ENCODE data around the gene CHMP4A.

CHMP4A gene

GRCh38 chr14:24194873-24195185 lies 18.5 kb downstream of the CHMP4A start:
- no peak for DNase-seq

DNA sequence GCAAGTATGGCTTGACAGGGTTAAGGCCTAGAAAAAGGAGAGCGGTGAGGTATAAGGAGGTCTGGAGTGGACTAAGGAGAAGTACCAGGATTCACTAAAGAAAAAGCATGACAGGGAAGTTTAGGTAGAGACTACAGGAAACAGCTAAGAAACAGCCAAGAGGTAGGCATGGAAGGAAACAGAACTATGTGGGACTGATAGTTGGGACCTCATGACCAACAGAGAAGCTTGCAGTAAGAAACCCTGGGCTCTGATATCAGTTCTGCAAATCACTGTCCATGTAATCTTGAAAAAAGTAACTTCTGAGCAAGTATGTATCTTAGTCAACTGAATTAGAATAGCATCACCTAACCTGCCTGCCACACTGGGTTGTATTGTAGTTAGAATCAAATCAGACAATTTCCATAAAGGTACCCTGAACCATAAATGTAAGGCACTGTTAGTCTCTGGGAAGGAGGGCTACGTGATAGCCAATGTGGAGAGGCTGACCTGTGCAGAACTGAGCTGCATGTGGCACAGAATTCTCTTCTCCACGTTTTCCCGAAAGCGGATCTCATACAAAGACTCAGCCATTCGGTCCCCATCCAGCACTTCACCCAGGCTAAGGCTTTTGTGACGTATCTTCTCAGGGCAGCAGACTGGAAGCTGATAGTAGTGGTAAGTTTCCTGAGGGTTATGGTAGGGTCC lies 19.0 kb downstream of the CHMP4A start:
- no peak for DNase-seq

- no peak for DNase-seq
Observed at GRCh38 chr14:24192933-24193332, 20.4 kb downstream of the CHMP4A start.

DNA sequence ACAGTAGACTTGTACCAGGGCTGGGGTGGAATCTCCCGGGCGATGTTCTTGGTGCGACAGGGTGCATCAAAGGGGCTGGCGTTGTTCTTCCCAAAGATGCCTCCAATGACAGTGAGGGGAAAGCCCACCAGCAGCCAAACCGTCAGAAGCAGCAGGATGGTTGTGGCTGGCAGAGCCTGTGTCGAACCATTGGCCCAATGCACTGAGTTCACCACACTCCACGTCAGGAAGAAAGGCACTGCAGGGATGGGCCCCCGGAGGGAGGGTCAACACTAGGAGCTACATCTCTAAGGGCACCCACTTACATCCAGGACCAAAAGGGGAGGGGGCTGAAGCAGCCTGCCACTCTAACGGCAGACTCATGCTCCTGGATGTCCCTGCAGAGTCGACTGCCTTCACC lies 22.9 kb downstream of the CHMP4A start:
- no peak for DNase-seq

- no peak for DNase-seq
Observed at GRCh38 chr14:24189460-24189859, 23.8 kb downstream of the CHMP4A start.

DNA sequence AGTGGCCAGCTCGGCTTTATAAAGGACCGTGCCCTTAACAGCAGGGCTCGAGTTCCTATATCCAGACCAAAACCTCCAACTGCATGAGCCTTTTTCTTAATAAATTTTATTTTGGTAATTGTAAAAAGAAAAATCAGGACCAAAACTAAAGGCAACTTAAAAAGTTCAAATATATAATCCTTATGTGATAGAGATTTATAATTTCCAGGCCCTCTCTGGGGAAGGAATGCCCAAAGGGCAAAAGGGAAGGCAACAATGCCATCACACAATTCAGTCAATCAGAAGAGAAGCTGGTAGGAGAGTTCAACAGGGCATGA lies 24.3 kb downstream of the CHMP4A start:
- DNase-seq: no peak

DNA sequence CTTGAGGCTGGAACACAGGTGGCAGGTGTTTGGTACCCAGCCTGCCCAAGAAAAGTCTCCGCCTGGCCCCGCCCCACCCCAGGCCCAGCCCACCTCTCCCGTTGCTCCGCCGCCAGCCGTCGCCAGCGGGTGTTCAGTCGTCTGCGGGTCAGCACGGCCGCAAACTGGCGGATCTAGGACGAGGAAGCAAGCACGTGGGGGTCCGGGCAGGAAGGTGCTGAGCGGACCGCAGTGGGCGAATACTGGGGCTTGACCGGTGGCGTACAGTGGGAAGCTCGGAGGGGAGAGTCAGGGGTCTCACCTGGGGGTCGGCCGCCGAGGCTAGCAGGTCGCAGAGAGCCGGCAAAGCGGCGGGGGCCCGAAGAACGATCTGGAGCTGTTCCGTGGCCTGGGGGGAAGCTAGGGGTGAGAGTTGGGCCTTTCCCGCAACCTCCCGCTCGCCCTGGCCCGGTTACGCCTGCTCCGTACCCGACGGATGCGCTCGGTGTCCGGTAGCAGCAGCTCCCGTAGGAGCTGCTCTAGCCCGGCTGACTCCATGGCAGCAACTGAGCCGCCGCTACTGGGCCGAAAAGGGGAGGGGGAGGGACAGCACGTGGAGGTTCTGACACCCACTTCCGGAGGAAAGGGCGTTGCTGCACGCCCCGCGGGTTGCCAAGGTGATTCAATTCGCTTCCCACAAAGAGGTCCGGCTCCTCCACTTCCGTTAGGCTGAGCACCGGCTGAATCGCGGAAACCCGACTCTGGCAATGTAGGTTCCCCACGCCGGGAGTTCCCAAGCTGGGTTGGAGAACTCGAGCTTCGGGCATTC lies 24.8 kb downstream of the CHMP4A start, which contains the start of gene IPO4:
Gene IPO4 (minus strand): TSS at position 566 of the 808 bp plus-strand sequence. CDS start 29 bp downstream, at position 537.
- DNase-seq: peak; percentile 81 to 96

GRCh38 chr14:24187539-24187915 lies 25.8 kb downstream of the CHMP4A start:
- DNase-seq: no peak

- no peak for DNase-seq
Observed at GRCh38 chr14:24186831-24187538, 26.3 kb downstream of the CHMP4A start.

DNA sequence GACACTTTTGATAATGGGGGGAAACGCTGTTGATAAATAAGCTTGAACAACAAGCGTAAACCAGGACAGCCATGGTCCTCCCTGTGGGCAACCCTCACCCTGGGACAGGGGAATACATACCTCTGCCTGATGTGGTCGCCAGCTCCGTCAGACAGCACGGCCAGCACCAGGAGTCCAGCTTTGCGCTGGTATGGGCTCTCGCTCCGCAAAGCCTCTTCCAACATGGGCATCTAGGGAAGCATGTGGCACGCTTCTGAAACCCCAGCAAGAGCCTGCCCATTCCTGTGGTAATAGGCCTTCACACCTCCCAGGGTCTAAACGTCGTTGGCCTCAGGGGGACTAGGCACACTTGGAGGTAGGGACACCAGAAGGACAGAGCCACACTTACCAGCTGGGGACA lies 27.5 kb downstream of the CHMP4A start:
- no peak for DNase-seq

DNA sequence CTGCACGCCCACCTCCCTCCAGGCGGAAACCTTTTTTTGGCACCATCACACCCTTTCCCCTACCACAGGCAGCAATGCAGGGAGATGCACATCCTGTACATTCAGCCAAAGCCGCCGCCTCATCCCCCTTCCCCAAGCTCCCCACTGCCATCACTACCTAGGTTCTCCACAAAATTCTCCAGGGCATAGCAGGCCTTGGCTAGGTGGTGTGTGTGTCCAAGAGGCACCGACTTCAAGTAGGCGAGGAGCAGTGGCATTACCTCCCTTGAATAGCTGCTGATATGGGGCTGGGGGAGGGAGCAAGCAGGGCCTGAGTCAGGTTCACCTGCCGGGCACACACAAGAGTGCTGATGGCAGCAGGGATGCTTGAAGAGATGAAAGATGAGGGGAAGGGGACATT lies 28.3 kb downstream of the CHMP4A start:
- DNase-seq: no peak

DNA sequence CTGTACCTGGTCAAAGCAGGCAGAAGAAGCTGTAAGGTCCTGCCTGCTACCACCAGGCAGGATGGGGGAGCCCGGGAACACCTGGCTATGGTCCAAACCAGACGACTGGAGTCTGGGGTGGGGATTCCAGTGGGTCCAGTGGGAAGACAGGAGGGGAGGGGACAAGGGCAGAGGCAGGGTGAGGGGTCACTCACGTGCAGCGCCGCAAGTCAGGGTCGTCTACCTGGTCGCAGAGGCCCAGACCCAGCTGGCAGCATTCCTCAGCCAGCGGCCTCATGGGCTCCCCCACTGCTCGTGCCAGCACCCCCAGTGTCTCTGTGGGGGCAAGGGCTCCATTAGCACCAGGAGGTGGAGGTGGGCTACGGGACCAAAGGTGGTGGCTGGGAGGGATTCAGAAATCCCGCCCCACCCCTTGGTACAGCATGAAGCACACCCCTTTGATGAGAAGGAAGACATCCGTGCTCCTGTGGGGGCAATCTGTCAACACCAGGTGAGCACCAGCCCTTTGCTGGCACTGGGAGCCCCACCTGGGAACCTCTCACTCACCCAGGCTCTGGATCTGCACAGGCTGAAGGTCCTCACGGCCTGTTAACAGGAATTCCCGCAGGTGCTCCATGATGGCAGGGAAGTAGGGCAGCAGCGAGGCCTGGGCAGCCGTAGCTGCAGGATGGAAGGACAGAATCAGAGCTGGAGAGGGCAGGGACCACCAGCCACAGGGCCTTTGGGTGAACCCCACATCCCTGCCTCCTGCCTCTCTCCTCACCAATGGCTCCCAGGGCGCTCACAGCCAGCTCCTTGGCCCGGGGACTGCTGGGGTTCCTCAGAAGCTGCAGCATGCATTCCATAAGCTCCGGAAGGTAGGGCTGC lies 29.0 kb downstream of the CHMP4A start:
- DNase-seq: no peak

- no peak for DNase-seq
Observed at GRCh38 chr14:24183014-24183481, 30.2 kb downstream of the CHMP4A start.

DNA sequence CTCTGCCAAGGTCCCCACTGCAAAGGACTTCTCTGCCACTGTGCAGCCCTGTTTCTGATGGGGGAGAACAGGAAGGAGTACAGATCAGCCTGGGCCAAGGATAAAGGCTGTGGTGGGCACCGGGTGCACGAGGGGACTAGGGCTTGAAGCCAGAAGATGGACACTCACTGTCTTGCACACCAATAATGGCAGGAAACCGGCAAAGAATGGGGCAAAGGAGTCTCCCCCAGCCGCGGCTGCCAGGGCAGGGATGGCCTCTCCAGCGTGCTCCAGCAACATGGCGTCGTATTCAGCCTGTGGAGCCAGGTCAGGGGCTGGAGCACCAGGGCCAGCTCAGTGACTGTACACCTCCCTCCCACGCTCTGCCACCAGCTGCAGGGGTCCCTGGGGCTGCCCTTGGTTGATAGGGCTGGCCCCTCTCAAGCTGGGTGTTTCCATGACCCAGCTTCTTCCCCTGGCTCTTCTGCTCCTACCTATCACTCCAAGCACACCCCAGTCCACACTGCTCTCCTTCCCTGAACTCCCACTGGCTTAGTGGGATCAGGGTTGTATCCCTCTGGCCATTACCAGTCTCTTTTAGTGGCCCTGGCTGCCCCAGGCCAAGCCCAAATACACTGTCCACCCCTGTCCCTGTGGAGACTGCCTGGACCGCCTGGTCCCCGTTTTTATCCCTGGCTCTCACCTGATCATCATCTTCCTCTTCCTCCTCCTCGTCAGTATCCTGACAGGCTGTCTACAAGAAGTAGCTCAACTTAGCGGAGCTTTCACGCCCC lies 31.0 kb downstream of the CHMP4A start:
- no peak for DNase-seq

DNA sequence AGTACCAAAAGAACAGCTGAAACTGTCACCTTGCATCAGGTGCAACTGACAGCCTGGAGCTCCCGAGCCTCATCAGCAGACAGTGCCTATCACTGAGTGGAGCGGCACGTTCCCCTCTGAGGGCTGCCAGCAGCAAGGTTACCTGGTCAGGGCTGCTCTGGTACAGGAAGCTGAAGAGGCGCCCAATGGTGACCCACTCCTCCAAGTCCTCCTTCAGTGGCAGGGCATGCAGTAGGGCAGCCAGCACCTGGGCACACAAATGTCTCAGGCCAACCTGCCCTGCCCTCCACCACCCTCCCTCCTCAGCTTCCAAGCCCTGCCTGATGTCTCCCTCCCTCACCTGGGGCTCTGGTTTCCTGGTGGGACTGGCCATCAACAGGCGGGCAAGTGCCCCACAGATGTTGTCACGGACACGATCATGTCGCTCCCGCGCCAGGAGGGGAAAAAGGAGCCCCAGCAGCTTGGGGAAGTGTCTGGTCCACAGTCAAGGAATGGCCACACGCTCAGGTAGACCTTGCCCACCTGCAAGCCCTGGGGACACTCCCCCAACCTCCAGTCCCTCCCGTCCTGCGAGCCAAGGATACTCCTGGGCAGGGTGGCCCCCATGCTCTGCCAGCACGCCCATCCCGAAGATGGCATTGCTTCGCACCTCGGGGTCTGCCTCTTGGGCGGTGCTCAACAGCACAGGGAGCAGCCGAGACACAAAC lies 31.8 kb downstream of the CHMP4A start:
- no peak for DNase-seq

DNA sequence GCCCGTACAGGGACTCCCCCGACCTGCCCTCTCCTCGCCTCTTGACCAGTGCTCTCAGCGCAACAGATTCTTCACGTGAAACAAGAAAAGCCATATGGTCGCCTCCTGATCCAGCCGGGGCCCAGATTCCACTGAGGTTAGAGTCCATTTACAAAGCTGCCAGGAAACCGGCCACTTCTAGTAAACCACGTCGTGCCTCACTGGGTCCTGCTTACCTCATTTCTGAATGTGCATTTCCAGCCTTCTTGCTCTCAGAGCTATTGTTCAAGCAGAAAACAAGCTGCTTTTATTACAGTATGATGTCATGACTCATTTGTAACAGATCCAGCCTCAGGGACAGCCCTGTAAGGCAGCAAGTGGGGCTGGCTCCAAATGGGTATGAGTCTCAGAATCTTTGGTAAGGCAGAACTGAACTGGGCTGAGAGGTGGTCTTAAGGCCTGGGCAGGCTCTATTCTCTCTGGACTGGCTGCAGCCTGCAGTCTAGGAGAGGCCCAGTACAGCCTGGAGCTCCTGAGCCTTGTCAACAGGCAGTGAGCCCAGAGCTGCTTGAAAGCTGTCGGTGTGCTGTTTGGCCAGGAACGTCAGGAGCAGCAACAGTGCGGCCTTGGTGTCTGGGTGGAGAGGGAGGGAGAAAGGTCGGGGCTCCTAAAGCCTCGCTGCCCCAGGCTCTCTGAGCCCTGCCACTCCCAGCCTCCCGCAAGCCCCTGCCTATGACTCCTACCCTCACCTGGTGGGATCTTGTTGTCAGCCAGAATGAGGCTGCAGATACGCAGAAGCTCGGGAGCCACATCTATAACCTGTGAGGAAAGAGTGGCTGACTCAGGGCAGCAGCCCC lies 33.1 kb downstream of the CHMP4A start:
- no peak for DNase-seq

DNA sequence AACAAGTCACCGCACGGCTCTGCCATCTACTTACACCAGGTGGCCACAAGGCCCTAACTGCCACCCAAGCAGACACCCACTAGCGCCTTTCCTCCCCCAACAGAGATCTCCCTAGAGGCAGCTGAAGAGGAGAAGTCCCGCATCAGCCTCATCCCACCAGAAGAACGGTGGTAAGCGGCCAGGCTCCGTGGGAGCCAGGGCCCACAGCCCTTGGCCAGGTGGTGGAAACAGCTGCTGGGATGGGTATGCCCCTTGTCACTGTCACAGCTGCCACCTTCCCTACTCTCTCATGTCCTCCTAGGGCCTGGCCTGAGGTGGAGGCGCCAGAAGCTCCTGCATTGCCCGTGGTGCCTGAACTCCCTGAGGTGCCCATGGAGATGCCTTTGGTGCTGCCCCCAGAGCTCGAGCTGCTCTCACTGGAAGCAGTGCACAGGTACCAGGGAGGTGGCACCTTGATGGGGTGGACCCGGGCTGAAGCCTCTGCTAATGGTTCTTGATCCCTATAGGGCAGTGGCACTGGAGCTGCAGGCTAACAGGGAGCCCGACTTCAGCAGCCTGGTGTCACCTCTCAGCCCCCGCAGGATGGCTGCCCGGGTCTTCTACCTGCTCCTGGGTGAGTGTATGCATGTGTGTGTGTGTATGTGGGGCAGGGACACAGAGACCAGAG lies 33.9 kb downstream of the CHMP4A start:
- no peak for DNase-seq

DNA sequence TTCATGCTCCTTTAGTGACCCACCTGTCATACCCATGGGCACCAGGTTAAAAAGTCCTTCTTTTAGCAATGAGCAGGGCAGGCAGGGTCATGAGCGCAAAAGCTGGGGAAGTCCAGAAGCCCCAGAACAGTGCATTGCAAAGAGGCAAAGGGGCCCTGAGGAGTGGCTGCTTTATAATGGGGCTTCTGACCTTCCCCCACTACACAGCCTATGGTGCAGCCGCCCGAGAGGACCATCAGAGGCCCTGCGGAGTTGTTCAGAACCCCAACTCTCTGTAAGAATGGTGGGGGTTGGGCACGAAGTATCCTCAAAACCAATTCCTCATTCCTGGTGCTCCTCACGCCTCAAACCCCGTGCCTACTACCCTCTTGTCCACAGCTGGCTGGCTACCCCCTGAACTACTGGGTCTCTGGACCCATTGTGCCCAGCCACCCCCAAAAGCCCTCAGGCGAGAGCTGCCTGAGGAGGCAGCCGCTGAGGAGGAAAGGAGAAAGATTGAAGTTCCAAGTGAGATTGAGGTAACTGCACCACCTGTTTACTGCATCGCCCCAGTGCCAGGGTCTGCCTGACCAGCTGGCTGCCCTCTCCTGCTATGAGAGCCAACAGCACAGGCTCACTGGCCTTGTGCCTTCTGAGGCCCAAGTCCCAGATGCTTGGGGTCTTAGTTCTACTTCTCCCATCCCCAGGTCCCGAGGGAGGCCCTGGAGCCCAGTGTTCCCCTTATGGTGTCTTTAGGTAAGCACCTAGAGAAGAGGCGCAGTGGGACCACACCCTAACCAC lies 34.7 kb downstream of the CHMP4A start:
- no peak for DNase-seq

GRCh38 chr14:24177891-24178290 lies 35.4 kb downstream of the CHMP4A start:
- DNase-seq: no peak
